ENCODE results near the gene RPL21. TPM values are rescaled to one million over a fixed set of nuclear protein-coding genes. Genes with fewer than 3 reads are reported as not detected.
A peak's percentile ranks its signal among the peaks of the same experiment; 100 is the strongest.

The RPL21 gene
- total RNA-seq, 1 donor from 2014 or later = 1,835 TPM

- Histone ChIP-seq H3K4me1 (ENCODE audit: control insufficient read depth in 3 of 3, insufficient read depth in 3 of 3, low read length in 3 of 3) (peaks cover 16 to 21% (median 19%) of the 10 kb centered on the region in 3 donors), H3K27me3 (ENCODE audit: control insufficient read depth in 3 of 3, insufficient read depth in 3 of 3, low read length in 3 of 3) (no peaks in the 10 kb centered on the region), H3K9ac (ENCODE audit: low read depth in 1 of 3, low read length in 3 of 3) (no peak overlapping the region), H3K36me3 (ENCODE audit: control insufficient read depth in 3 of 3, insufficient read depth in 3 of 3, low read length in 3 of 3) (peaks cover 15 to 42% (median 31%) of the 10 kb centered on the region in 3 donors), H3K9me3 (ENCODE audit: control insufficient read depth in 3 of 3, low read length in 3 of 3) (no peaks in the 10 kb centered on the region), H3K27ac (ENCODE audit: low read depth, low read length) (no peak overlapping the region), H3K4me3 (ENCODE audit: low read length in 3 of 3) (no peak overlapping the region)
Measured at GRCh38 chr13:27257233-27257568, 5.8 kb downstream of the RPL21 start.

GRCh38 chr13:27257648-27258253 lies 6.4 kb downstream of the RPL21 start:
- Histone ChIP-seq H3K9ac (ENCODE audit: low read depth in 1 of 3, low read length in 3 of 3) (no peak overlapping the region), H3K9me3 (ENCODE audit: control insufficient read depth in 3 of 3, low read length in 3 of 3) (no peaks in the 10 kb centered on the region), H3K4me3 (ENCODE audit: low read length in 3 of 3) (no peak overlapping the region), H3K36me3 (ENCODE audit: control insufficient read depth in 3 of 3, insufficient read depth in 3 of 3, low read length in 3 of 3) (peaks cover 15 to 42% (median 31%) of the 10 kb centered on the region in 3 donors), H3K27ac (ENCODE audit: low read depth, low read length) (no peak overlapping the region), H3K27me3 (ENCODE audit: control insufficient read depth in 3 of 3, insufficient read depth in 3 of 3, low read length in 3 of 3) (no peaks in the 10 kb centered on the region), H3K4me1 (ENCODE audit: control insufficient read depth in 3 of 3, insufficient read depth in 3 of 3, low read length in 3 of 3) (peaks cover 10 to 17% (median 14%) of the 10 kb centered on the region in 3 donors)

GRCh38 chr13:27258637-27259386 lies 7.5 kb downstream of the RPL21 start:
- peaks cover 4 to 8% (median 5%) of the 10 kb centered on the region in 3 donors for H3K4me1 ChIP-seq (ENCODE audit: control insufficient read depth in 3 of 3, insufficient read depth in 3 of 3, low read length in 3 of 3)
- no peak overlapping the region for H3K9ac ChIP-seq (ENCODE audit: low read depth in 1 of 3, low read length in 3 of 3)
- H3K27ac ChIP-seq (ENCODE audit: low read depth, low read length) = no peak overlapping the region
- no peak overlapping the region for H3K4me3 ChIP-seq (ENCODE audit: low read length in 3 of 3)
- peaks cover 15 to 42% (median 31%) of the 10 kb centered on the region in 3 donors for H3K36me3 ChIP-seq (ENCODE audit: control insufficient read depth in 3 of 3, insufficient read depth in 3 of 3, low read length in 3 of 3)
- no peaks in the 10 kb centered on the region for H3K9me3 ChIP-seq (ENCODE audit: control insufficient read depth in 3 of 3, low read length in 3 of 3)
- H3K27me3 ChIP-seq (ENCODE audit: control insufficient read depth in 3 of 3, insufficient read depth in 3 of 3, low read length in 3 of 3) = no peaks in the 10 kb centered on the region

- Histone ChIP-seq H3K9ac (ENCODE audit: low read depth in 1 of 3, low read length in 3 of 3) (no peak overlapping the region), H3K27ac (ENCODE audit: low read depth, low read length) (peak overlapping the region; percentile 10), H3K27me3 (ENCODE audit: control insufficient read depth in 3 of 3, insufficient read depth in 3 of 3, low read length in 3 of 3) (no peaks in the 10 kb centered on the region), H3K4me3 (ENCODE audit: low read length in 3 of 3) (no peak overlapping the region), H3K36me3 (ENCODE audit: control insufficient read depth in 3 of 3, insufficient read depth in 3 of 3, low read length in 3 of 3) (peaks cover 15 to 37% (median 25%) of the 10 kb centered on the region in 3 donors), H3K9me3 (ENCODE audit: control insufficient read depth in 3 of 3, low read length in 3 of 3) (no peaks in the 10 kb centered on the region), H3K4me1 (ENCODE audit: control insufficient read depth in 3 of 3, insufficient read depth in 3 of 3, low read length in 3 of 3) (peaks cover 0 to 8% (median 3%) of the 10 kb centered on the region in 3 donors)
Measured at GRCh38 chr13:27259831-27260230, 8.5 kb downstream of the RPL21 start.

- H3K27me3 ChIP-seq (ENCODE audit: control insufficient read depth in 3 of 3, insufficient read depth in 3 of 3, low read length in 3 of 3) = no peaks in the 10 kb centered on the region
- H3K4me1 ChIP-seq (ENCODE audit: control insufficient read depth in 3 of 3, insufficient read depth in 3 of 3, low read length in 3 of 3) = peaks cover 0 to 3% (median 3%) of the 10 kb centered on the region in 3 donors
- H3K4me3 ChIP-seq (ENCODE audit: low read length in 3 of 3) = no peak overlapping the region
- peaks cover 11 to 28% (median 20%) of the 10 kb centered on the region in 3 donors for H3K36me3 ChIP-seq (ENCODE audit: control insufficient read depth in 3 of 3, insufficient read depth in 3 of 3, low read length in 3 of 3)
- H3K9me3 ChIP-seq (ENCODE audit: control insufficient read depth in 3 of 3, low read length in 3 of 3) = no peaks in the 10 kb centered on the region
- H3K9ac ChIP-seq (ENCODE audit: low read depth in 1 of 3, low read length in 3 of 3) = no peak overlapping the region
- no peak overlapping the region for H3K27ac ChIP-seq (ENCODE audit: low read depth, low read length)
Measured at GRCh38 chr13:27261396-27261795, 10.0 kb downstream of the RPL21 start.

GRCh38 chr13:27263438-27263837 lies 12.1 kb downstream of the RPL21 start:
- peaks cover 0 to 13% (median 5%) of the 10 kb centered on the region in 3 donors for H3K36me3 ChIP-seq (ENCODE audit: control insufficient read depth in 3 of 3, insufficient read depth in 3 of 3, low read length in 3 of 3)
- H3K9ac ChIP-seq (ENCODE audit: low read depth in 1 of 3, low read length in 3 of 3) = no peak overlapping the region
- H3K9me3 ChIP-seq (ENCODE audit: control insufficient read depth in 3 of 3, low read length in 3 of 3) = no peaks in the 10 kb centered on the region
- H3K4me3 ChIP-seq (ENCODE audit: low read length in 3 of 3) = no peak overlapping the region
- H3K4me1 ChIP-seq (ENCODE audit: control insufficient read depth in 3 of 3, insufficient read depth in 3 of 3, low read length in 3 of 3) = peaks cover 0 to 3% (median 3%) of the 10 kb centered on the region in 3 donors
- no peaks in the 10 kb centered on the region for H3K27me3 ChIP-seq (ENCODE audit: control insufficient read depth in 3 of 3, insufficient read depth in 3 of 3, low read length in 3 of 3)
- H3K27ac ChIP-seq (ENCODE audit: low read depth, low read length) = no peak overlapping the region

- H3K9me3 ChIP-seq (ENCODE audit: control insufficient read depth in 3 of 3, low read length in 3 of 3) = no peaks in the 10 kb centered on the region
- H3K4me3 ChIP-seq (ENCODE audit: low read length in 3 of 3) = no peak overlapping the region
- peaks cover 0 to 3% (median 3%) of the 10 kb centered on the region in 3 donors for H3K4me1 ChIP-seq (ENCODE audit: control insufficient read depth in 3 of 3, insufficient read depth in 3 of 3, low read length in 3 of 3)
- H3K27ac ChIP-seq (ENCODE audit: low read depth, low read length) = no peak overlapping the region
- no peak overlapping the region for H3K9ac ChIP-seq (ENCODE audit: low read depth in 1 of 3, low read length in 3 of 3)
- H3K27me3 ChIP-seq (ENCODE audit: control insufficient read depth in 3 of 3, insufficient read depth in 3 of 3, low read length in 3 of 3) = no peaks in the 10 kb centered on the region
- H3K36me3 ChIP-seq (ENCODE audit: control insufficient read depth in 3 of 3, insufficient read depth in 3 of 3, low read length in 3 of 3) = peaks cover 0 to 6% (median 0%) of the 10 kb centered on the region in 3 donors
Measured at GRCh38 chr13:27264181-27264580, 12.8 kb downstream of the RPL21 start.

- H3K4me1 ChIP-seq (ENCODE audit: control insufficient read depth in 3 of 3, insufficient read depth in 3 of 3, low read length in 3 of 3) = peaks cover 0 to 3% (median 3%) of the 10 kb centered on the region in 3 donors
- H3K4me3 ChIP-seq (ENCODE audit: low read length in 3 of 3) = no peak overlapping the region
- peaks cover 0 to 3% (median 0%) of the 10 kb centered on the region in 3 donors for H3K36me3 ChIP-seq (ENCODE audit: control insufficient read depth in 3 of 3, insufficient read depth in 3 of 3, low read length in 3 of 3)
- no peaks in the 10 kb centered on the region for H3K9me3 ChIP-seq (ENCODE audit: control insufficient read depth in 3 of 3, low read length in 3 of 3)
- H3K9ac ChIP-seq (ENCODE audit: low read depth in 1 of 3, low read length in 3 of 3) = no peak overlapping the region
- H3K27me3 ChIP-seq (ENCODE audit: control insufficient read depth in 3 of 3, insufficient read depth in 3 of 3, low read length in 3 of 3) = no peaks in the 10 kb centered on the region
- H3K27ac ChIP-seq (ENCODE audit: low read depth, low read length) = no peak overlapping the region
Measured at GRCh38 chr13:27264648-27265047, 13.3 kb downstream of the RPL21 start.

GRCh38 chr13:27266917-27267316 lies 15.6 kb downstream of the RPL21 start:
- H3K4me3 ChIP-seq (ENCODE audit: low read length in 3 of 3) = no peak overlapping the region
- no peak overlapping the region for H3K27ac ChIP-seq (ENCODE audit: low read depth, low read length)
- H3K9ac ChIP-seq (ENCODE audit: low read depth in 1 of 3, low read length in 3 of 3) = no peak overlapping the region
- H3K36me3 ChIP-seq (ENCODE audit: control insufficient read depth in 3 of 3, insufficient read depth in 3 of 3, low read length in 3 of 3) = no peaks in the 10 kb centered on the region
- no peaks in the 10 kb centered on the region for H3K9me3 ChIP-seq (ENCODE audit: control insufficient read depth in 3 of 3, low read length in 3 of 3)
- H3K4me1 ChIP-seq (ENCODE audit: control insufficient read depth in 3 of 3, insufficient read depth in 3 of 3, low read length in 3 of 3) = peaks cover 5 to 15% (median 11%) of the 10 kb centered on the region in 3 donors
- H3K27me3 ChIP-seq (ENCODE audit: control insufficient read depth in 3 of 3, insufficient read depth in 3 of 3, low read length in 3 of 3) = no peaks in the 10 kb centered on the region

- H3K27me3 ChIP-seq (ENCODE audit: control insufficient read depth in 3 of 3, insufficient read depth in 3 of 3, low read length in 3 of 3) = no peaks in the 10 kb centered on the region
- H3K36me3 ChIP-seq (ENCODE audit: control insufficient read depth in 3 of 3, insufficient read depth in 3 of 3, low read length in 3 of 3) = no peaks in the 10 kb centered on the region
- no peak overlapping the region for H3K9ac ChIP-seq (ENCODE audit: low read depth in 1 of 3, low read length in 3 of 3)
- H3K4me1 ChIP-seq (ENCODE audit: control insufficient read depth in 3 of 3, insufficient read depth in 3 of 3, low read length in 3 of 3) = peaks cover 5 to 13% (median 11%) of the 10 kb centered on the region in 3 donors
- no peak overlapping the region for H3K4me3 ChIP-seq (ENCODE audit: low read length in 3 of 3)
- H3K27ac ChIP-seq (ENCODE audit: low read depth, low read length) = no peak overlapping the region
- no peaks in the 10 kb centered on the region for H3K9me3 ChIP-seq (ENCODE audit: control insufficient read depth in 3 of 3, low read length in 3 of 3)
Measured at GRCh38 chr13:27267596-27267995, 16.2 kb downstream of the RPL21 start.
